Mucosa of rectum (tissue), 2 donors: Measurements from ENCODE around the gene MSI2.

ENCODE experiments used
- H3K27ac ChIP-seq, 2 donors: one replicate each; pipeline ENCODE4 v1.7.0; 2013; ENCODE audit warnings: inconsistent platforms in 2 of 2, low read depth in 2 of 2, low read length in 2 of 2
- H3K27me3 ChIP-seq, 2 donors: one replicate each; pipeline ENCODE4 v1.7.0; 2013; ENCODE audit warnings: low read length in 2 of 2; ENCODE audit not compliant: control insufficient read depth in 2 of 2, insufficient read depth in 2 of 2
- H3K36me3 ChIP-seq, 2 donors: one replicate each; pipeline ENCODE4 v1.7.0; 2013; ENCODE audit warnings: low read length in 2 of 2; ENCODE audit not compliant: control insufficient read depth in 2 of 2, insufficient read depth in 2 of 2
- H3K4me1 ChIP-seq, 2 donors: one replicate each; pipeline ENCODE4 v1.7.0; 2013; ENCODE audit warnings: low read length in 2 of 2, mild to moderate bottlenecking in 1 of 2; ENCODE audit not compliant: control insufficient read depth in 2 of 2, insufficient read depth in 2 of 2
- H3K4me3 ChIP-seq, 2 donors: one replicate each; pipeline ENCODE4 v1.7.0; 2013; ENCODE audit warnings: low read length in 2 of 2
- H3K9ac ChIP-seq, 2 donors: one replicate each; pipeline ENCODE4 v1.7.0; 2013; ENCODE audit warnings: low read length in 2 of 2, low read depth in 1 of 2, mild to moderate bottlenecking in 1 of 2
- H3K9me3 ChIP-seq, 2 donors: one replicate each; pipeline ENCODE4 v1.7.0; 2013; ENCODE audit warnings: low read length in 2 of 2; ENCODE audit not compliant: control insufficient read depth in 2 of 2
- donor health status: healthy.
- donor health status: Normal muscosa, but diverticular disease.

Gene MSI2

GRCh38 chr17:57466521-57466920 is 210.2 kb downstream of the MSI2 start:
- Histone ChIP-seq H3K9ac (no peak overlapping the region), H3K27me3 (no peaks in the 10 kb centered on the region), H3K27ac (no peak overlapping the region), H3K36me3 (no peaks in the 10 kb centered on the region), H3K4me1 (no peaks in the 10 kb centered on the region), H3K4me3 (no peak overlapping the region), H3K9me3 (no peaks in the 10 kb centered on the region)

- H3K4me1 ChIP-seq: no peaks in the 10 kb centered on the region
- no peak overlapping the region for H3K9ac ChIP-seq
- H3K27me3 ChIP-seq: no peaks in the 10 kb centered on the region
- H3K27ac ChIP-seq: no peak overlapping the region
- H3K9me3 ChIP-seq: no peaks in the 10 kb centered on the region
- H3K4me3 ChIP-seq: no peak overlapping the region
- no peaks in the 10 kb centered on the region for H3K36me3 ChIP-seq
Observed at GRCh38 chr17:57467226-57467625, 210.9 kb downstream of the MSI2 start.

GRCh38 chr17:57467801-57468200 is 211.5 kb downstream of the MSI2 start:
- no peak overlapping the region for H3K4me3 ChIP-seq
- H3K4me1 ChIP-seq: no peaks in the 10 kb centered on the region
- H3K9ac ChIP-seq: no peak overlapping the region
- no peaks in the 10 kb centered on the region for H3K9me3 ChIP-seq
- H3K27ac ChIP-seq: no peak overlapping the region
- H3K36me3 ChIP-seq: no peaks in the 10 kb centered on the region
- no peaks in the 10 kb centered on the region for H3K27me3 ChIP-seq

GRCh38 chr17:57468932-57469775 is 212.8 kb downstream of the MSI2 start:
- no peaks in the 10 kb centered on the region for H3K36me3 ChIP-seq
- H3K27ac ChIP-seq: no peak overlapping the region
- no peak overlapping the region for H3K9ac ChIP-seq
- no peak overlapping the region for H3K4me3 ChIP-seq
- no peaks in the 10 kb centered on the region for H3K4me1 ChIP-seq
- H3K9me3 ChIP-seq: no peaks in the 10 kb centered on the region
- no peaks in the 10 kb centered on the region for H3K27me3 ChIP-seq

- Histone ChIP-seq H3K27me3 (no peaks in the 10 kb centered on the region), H3K4me3 (no peak overlapping the region), H3K9me3 (no peaks in the 10 kb centered on the region), H3K4me1 (no peaks in the 10 kb centered on the region), H3K9ac (no peak overlapping the region), H3K27ac (no peak overlapping the region), H3K36me3 (no peaks in the 10 kb centered on the region)
Observed at GRCh38 chr17:57470906-57471305, 214.6 kb downstream of the MSI2 start.

GRCh38 chr17:57471868-57472368 is 215.6 kb downstream of the MSI2 start:
- Histone ChIP-seq H3K4me3 (no peak overlapping the region), H3K9ac (no peak overlapping the region), H3K4me1 (no peaks in the 10 kb centered on the region), H3K27me3 (no peaks in the 10 kb centered on the region), H3K27ac (no peak overlapping the region), H3K36me3 (no peaks in the 10 kb centered on the region), H3K9me3 (no peaks in the 10 kb centered on the region)

- no peak overlapping the region for H3K4me3 ChIP-seq
- H3K27me3 ChIP-seq: no peaks in the 10 kb centered on the region
- no peak overlapping the region for H3K9ac ChIP-seq
- no peaks in the 10 kb centered on the region for H3K4me1 ChIP-seq
- H3K27ac ChIP-seq: no peak overlapping the region
- H3K9me3 ChIP-seq: no peaks in the 10 kb centered on the region
- no peaks in the 10 kb centered on the region for H3K36me3 ChIP-seq
Observed at GRCh38 chr17:57475796-57476195, 219.5 kb downstream of the MSI2 start.

GRCh38 chr17:57477522-57478362 is 221.4 kb downstream of the MSI2 start:
- Histone ChIP-seq H3K27ac (no peak overlapping the region), H3K4me1 (no peaks in the 10 kb centered on the region), H3K27me3 (no peaks in the 10 kb centered on the region), H3K9me3 (no peaks in the 10 kb centered on the region), H3K36me3 (no peaks in the 10 kb centered on the region), H3K4me3 (no peak overlapping the region), H3K9ac (no peak overlapping the region)

GRCh38 chr17:57478478-57479250 is 222.3 kb downstream of the MSI2 start:
- Histone ChIP-seq H3K4me1 (no peaks in the 10 kb centered on the region), H3K4me3 (no peak overlapping the region), H3K9ac (no peak overlapping the region), H3K9me3 (no peaks in the 10 kb centered on the region), H3K36me3 (no peaks in the 10 kb centered on the region), H3K27ac (no peak overlapping the region), H3K27me3 (no peaks in the 10 kb centered on the region)
